Nephron (organoid): Measurements from ENCODE around the gene OSMR.
A peak's percentile ranks its signal among the peaks of the same experiment; 100 is the strongest.

ENCODE experiments used
- H3K27ac Mint-ChIP-seq, 3 experiments: 2 replicates each; pipeline ENCODE4 v1.8.0; 2020; ENCODE audit warnings: mixed read lengths in 3 of 3, mild to moderate bottlenecking in 2 of 3, moderate library complexity in 1 of 3
- H3K27me3 Mint-ChIP-seq: 2 replicates; pipeline ENCODE4 v1.8.0; 2021; ENCODE audit warnings: low read depth, mild to moderate bottlenecking, moderate library complexity, mixed read lengths
- H3K36me3 Mint-ChIP-seq: 2 replicates; pipeline ENCODE4 v1.8.0; 2020; ENCODE audit warnings: low read depth, mixed read lengths
- H3K4me1 Mint-ChIP-seq: 2 replicates; pipeline ENCODE4 v1.8.0; 2020; ENCODE audit warnings: mixed read lengths
- H3K4me3 Mint-ChIP-seq, 3 experiments: 2 replicates each; pipeline ENCODE4 v1.8.0; 2020; ENCODE audit warnings: mild to moderate bottlenecking in 3 of 3, mixed read lengths in 3 of 3, moderate library complexity in 2 of 3
- H3K9me3 Mint-ChIP-seq: 2 replicates; pipeline ENCODE4 v1.8.0; 2020; ENCODE audit warnings: mixed read lengths
- CTCF ChIP-seq, 3 experiments: fragments of 200-600 bp; sonication (generic); IDR thresholded peaks; one replicate each; pipeline ENCODE4 v1.5.0; 2021; ENCODE audit warnings: antibody characterized with exemption in 3 of 3; ENCODE audit not compliant: unreplicated experiment in 3 of 3

OSMR gene

DNA sequence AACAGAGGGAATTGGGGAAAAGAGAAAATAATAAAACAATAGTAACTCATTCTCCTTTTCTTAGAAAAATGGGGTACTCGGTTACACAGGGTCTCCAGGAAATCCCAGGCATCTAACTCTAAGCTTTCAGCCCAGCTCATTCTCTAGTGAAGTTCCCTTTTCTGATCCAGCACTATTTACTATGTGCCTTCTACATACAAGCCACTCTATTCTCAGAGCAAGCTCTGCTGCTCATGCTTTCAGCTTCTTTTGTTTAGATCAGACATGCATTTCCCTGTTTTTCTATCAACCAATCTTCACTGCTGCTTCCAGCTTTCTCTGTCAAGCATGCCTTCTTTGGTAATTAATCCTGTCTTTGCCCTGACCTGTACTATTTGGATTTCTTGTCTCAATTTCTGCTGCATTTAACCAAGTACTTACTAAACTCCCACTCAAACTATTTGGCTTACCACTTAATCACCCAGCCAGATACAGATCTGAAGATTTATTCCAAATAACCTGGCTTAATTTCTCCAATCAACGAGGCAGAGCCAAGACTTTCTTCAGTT lies 25.3 kb downstream of the OSMR start:
- peaks cover 6% of the 10 kb centered on the region for H3K36me3 Mint-ChIP-seq
- H3K4me3 Mint-ChIP-seq = no peak overlapping the region
- peaks cover 10% of the 10 kb centered on the region for H3K4me1 Mint-ChIP-seq
- TF ChIP-seq CTCF (IDR thresholded peaks at IDR 0.05; ENCODE audit: unreplicated experiment in 3 of 3) = no peak
- H3K27me3 Mint-ChIP-seq = peaks cover 4% of the 10 kb centered on the region
- peaks cover 12% of the 10 kb centered on the region for H3K9me3 Mint-ChIP-seq
- H3K27ac Mint-ChIP-seq = peak overlapping the region; percentile 2 to 21 (median 8)

DNA sequence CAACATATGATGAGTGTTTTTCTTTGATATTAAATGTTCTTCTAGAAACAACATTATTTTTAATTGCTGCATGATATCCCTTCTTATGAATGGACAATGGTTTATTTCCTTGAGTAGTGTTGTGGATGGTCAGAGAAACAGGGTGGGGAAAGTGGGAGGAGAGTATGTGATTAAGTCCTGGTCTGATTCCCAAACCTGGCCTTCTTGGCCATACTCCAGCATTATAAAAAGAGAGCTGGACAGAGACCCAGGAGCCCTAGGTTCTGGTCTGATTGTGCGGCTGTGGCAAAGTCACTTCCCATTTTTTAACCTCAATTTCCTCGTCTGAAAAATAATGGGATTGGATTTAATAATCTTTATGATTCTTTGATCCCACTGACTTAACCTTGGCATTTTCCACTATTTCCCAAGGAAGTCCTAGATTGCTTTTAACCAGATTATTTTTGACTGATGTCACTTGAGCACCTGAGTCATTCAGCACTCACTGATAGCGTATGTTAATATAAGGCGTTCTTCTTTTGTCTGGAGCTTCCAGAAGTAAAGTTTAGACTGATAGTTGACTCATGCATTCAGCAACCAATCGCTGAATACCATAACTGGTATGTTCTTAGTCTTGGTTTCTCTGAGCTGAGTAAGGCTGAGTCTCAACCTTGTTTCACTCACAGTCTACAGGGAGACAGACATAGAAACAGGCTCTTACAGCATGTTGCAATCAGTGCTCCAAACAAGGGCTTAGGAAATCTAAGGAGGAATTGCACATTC lies 26.2 kb downstream of the OSMR start:
- Mint-ChIP-seq H3K4me3 (no peak overlapping the region), H3K27ac (no peak overlapping the region), H3K9me3 (peaks cover 9% of the 10 kb centered on the region), H3K4me1 (peaks cover 10% of the 10 kb centered on the region), H3K36me3 (peaks cover 6% of the 10 kb centered on the region), H3K27me3 (peaks cover 4% of the 10 kb centered on the region)
- TF ChIP-seq CTCF (IDR thresholded peaks at IDR 0.05; ENCODE audit: unreplicated experiment in 3 of 3) = no peak

DNA sequence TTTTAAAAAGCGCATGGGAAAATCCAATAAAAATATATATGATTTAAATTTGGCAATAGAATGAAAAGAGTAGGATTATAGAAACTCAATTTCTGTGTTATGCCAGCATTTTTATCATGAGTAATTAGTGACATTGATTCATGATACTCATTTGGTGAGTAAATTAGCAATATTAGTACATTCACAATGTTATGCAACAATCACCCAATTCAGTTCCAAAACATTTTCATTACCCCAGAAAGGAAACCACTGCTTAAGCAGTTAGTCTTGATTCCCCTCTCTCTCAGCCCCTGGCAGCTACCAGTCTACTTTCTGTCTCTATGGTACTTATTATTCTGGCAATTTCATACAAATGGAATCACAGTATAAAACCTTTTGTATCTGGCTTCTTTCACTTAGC lies 27.0 kb downstream of the OSMR start:
- Mint-ChIP-seq H3K9me3 (peaks cover 7% of the 10 kb centered on the region), H3K27ac (no peak overlapping the region), H3K27me3 (peaks cover 4% of the 10 kb centered on the region)

GRCh38 chr5:38874948-38875456 lies 29.2 kb downstream of the OSMR start:
- Mint-ChIP-seq H3K27ac (no peak overlapping the region), H3K4me1 (peaks cover 10% of the 10 kb centered on the region), H3K4me3 (no peak overlapping the region), H3K9me3 (no peaks in the 10 kb centered on the region), H3K27me3 (peaks cover 4% of the 10 kb centered on the region), H3K36me3 (no peaks in the 10 kb centered on the region)
- TF ChIP-seq CTCF (IDR thresholded peaks at IDR 0.05; ENCODE audit: unreplicated experiment in 3 of 3) = no peak

More for the DNA sequence above, 27.0 kb downstream of the OSMR start:
- Mint-ChIP-seq H3K36me3 (peaks cover 6% of the 10 kb centered on the region), H3K4me3 (no peak overlapping the region), H3K4me1 (peaks cover 10% of the 10 kb centered on the region)
- no peak for TF ChIP-seq CTCF (IDR thresholded peaks at IDR 0.05; ENCODE audit: unreplicated experiment in 3 of 3)

DNA sequence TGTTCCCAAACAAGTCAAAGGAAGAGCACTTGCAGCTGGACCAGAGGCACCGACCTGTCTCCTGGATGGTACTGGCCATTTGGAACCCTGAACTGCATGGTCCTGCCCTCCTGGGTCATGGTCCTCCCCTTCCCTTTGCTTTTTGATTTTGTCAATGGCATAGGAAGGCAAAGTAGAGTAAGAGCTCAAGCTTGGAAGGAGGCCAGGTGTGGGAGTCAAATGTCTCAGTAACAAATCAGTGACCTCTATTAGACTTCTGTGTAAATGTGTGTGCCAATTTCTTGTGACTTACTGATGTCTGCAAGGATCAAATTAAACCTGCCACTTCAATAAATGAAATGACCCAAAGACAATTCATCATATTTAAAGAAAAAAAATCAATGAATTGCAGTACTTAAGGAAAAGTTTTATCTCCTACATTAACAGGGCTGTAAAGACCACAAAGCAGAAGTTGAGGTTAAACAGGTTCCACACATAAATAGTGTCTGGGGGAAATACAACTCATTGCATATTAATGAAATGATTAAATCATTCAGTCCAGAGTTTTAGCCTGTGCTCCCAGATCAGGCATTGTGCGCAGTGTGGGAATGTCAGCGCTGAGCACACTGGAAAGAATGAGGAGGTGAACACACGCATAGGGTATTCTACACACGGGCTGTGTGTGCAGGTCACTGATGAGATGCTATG lies 32.7 kb downstream of the OSMR start:
- Mint-ChIP-seq H3K27ac (no peak overlapping the region), H3K4me3 (no peak overlapping the region), H3K27me3 (peaks cover 4% of the 10 kb centered on the region), H3K36me3 (no peaks in the 10 kb centered on the region), H3K4me1 (no peaks in the 10 kb centered on the region), H3K9me3 (no peaks in the 10 kb centered on the region)
- no peak for TF ChIP-seq CTCF (IDR thresholded peaks at IDR 0.05; ENCODE audit: unreplicated experiment in 3 of 3)
